ENCODE results near the gene GPR37.

GPR37 gene

GRCh38 chr7:124724079-124724478, 41.5 kb downstream of the GPR37 start:
- DNase-seq: no peak

- DNase-seq: no peak
These were observed 42.6 kb downstream of the GPR37 start for GRCh38 chr7:124723012-124723411.

- DNase-seq: no peak
These were observed 43.3 kb downstream of the GPR37 start for GRCh38 chr7:124722292-124722691.

GRCh38 chr7:124720195-124720594, 45.4 kb downstream of the GPR37 start:
- no peak for DNase-seq

GRCh38 chr7:124718032-124718766, 47.4 kb downstream of the GPR37 start:
- no peak for DNase-seq

GRCh38 chr7:124716894-124717293, 48.7 kb downstream of the GPR37 start:
- no peak for DNase-seq

DNA sequence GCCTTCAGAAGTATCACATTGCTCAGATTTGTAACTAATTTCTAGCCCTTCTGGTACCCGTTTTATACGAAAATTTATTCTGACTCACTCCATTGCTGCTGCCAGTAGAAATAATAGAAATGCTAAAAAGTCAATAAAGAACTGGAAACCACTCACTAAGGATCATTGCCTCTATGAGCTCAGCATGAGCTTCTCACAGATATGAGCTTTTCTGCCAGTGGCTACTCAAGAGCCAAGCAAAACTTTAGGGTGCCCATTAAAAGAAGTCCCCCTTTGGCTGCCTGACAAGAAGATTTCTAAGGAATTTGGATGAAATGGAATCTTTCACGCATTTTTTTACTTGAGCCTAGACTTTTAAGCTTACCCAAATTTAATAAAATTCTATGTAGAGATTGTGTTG, 52.5 kb downstream of the GPR37 start:
- DNase-seq: no peak

GRCh38 chr7:124712017-124712416, 53.6 kb downstream of the GPR37 start:
- no peak for DNase-seq

- DNase-seq: no peak
These were observed 63.2 kb downstream of the GPR37 start for GRCh38 chr7:124702385-124702784.

- no peak for DNase-seq
These were observed 63.6 kb downstream of the GPR37 start for GRCh38 chr7:124701955-124702354.

GRCh38 chr7:124700655-124701054, 64.9 kb downstream of the GPR37 start:
- no peak for DNase-seq

DNA sequence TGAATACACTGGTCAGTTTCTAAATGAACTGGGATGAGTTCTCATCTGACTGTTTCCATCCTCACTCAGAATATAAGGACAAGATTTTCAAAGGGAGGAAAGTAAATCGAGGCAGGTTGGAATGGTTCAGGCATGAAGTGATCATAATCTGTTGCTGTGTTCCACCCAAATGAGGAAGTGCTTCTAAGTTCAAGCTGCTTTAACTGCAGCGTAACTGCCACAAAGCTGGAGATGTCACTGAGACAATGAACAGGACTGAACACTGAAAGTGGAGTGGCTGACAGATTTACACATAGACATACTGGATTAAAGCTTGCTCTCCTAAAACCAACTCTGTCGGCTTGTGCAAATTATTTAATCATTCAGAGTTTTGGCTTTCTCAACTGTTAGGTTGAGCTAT, 66.6 kb downstream of the GPR37 start:
- DNase-seq: no peak

DNA sequence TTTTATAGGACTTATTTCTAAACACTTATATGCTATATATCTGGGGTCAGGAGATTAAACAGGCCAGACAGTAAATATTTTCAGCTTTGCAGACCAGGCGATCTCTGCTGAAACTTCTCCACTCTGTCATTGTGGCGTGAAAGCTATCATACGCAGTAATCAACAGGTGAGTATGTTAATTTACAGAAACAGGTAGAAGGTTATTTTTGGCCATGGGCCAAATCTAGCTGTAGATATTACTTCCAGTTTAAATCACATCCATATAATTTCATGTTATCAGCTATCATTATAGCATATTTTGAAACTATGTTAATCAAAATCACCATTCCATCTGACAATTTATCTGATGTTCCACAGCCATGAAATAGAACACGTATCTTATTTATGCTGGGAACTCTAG, 67.8 kb downstream of the GPR37 start:
- DNase-seq: peak; percentile 16
